ENCODE results near the gene LCN2. TPM values are rescaled to one million over a fixed set of nuclear protein-coding genes. Genes with fewer than 3 reads are reported as not detected.

Gene LCN2
- total RNA-seq, 1 experiment from 2014 or later, result 1.0 TPM

DNA sequence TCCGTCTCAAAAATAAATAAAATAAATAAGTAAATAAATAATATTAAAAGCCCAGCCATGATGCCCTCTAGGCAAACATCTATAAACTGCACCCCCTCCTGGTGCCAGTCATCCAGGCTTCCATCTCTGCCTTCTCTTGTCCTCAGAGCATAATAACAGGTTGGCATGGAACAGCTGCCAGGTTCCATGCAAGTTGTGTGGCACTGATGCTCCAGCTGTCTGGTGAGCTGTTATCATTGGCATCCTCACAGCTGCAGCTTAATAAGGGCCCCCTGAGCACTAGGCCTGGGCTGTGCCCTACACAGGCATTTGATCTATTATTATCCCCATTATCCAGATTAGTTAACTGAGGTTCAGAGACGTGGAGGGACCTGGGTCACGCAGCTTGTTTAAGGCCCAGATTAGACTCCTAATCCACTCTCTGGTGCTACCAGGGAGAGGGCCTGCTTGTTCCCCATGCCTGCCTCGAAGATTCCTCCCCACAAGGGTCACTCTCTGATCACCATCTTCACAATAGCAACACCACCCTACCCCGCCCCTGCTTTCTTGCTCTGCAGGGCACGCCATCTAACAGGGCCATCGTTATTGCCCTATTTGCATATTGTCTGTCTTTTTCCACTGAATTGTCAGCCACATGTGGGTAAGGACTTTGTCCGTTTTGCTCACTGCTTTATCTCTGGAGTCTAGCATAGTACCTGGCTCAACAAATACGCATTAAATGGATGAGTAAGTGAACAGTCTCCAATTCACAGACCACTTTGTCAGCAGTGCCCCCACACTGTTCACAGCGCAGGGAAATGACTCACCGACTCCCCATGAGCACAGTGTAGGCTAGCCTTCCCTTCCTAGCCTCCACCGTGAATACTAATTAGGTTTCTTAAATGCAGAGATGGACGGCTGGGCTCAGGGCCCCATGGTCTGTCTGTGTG is 52.5 kb downstream of the LCN2 start:
- Histone ChIP-seq H3K4me3 (ENCODE audit: low read depth in 2 of 2, low read length in 2 of 2) (no peak overlapping the region), H3K27ac (ENCODE audit: low read length) (no peak overlapping the region), H3K9me3 (ENCODE audit: control insufficient read depth, insufficient read depth, low read depth, low read length) (no peaks in the 10 kb centered on the region), H3K27me3 (ENCODE audit: control insufficient read depth, insufficient read depth, low read length) (no peaks in the 10 kb centered on the region), H3K4me1 (ENCODE audit: control insufficient read depth, insufficient read depth, low read length) (peaks cover 2% of the 10 kb centered on the region; the same call in 1 of the 2 replicates), H3K36me3 (ENCODE audit: control insufficient read depth, insufficient read depth, low read length) (no peaks in the 10 kb centered on the region)
- ATAC-seq, result no peak
- intact Hi-C loops (cut with micrococcal nuclease; ENCODE audit: unreplicated experiment) (no loop called here), in situ Hi-C loops (cut with HindIII; ENCODE audit: low pct_unique_long_range_greater_than_20kb, low sequenced_read_pairs) (no loop called here)
- no TSS peak for BruUV-seq (replicated peaks)
- TF ChIP-seq SIN3A (IDR thresholded peaks at IDR 0.05; ENCODE audit: borderline replicate concordance, insufficient read depth, low read depth, low read length) (no peak), TCF7L2 (IDR thresholded peaks at IDR 0.05; ENCODE audit: low read depth, low read length) (no peak), CTCF (IDR thresholded peaks at IDR 0.05) (no peak), POLR2AphosphoS5 (IDR thresholded peaks at IDR 0.05; ENCODE audit: low read depth, low read length) (no peak)
- TF ChIP-seq, protein P1, sequence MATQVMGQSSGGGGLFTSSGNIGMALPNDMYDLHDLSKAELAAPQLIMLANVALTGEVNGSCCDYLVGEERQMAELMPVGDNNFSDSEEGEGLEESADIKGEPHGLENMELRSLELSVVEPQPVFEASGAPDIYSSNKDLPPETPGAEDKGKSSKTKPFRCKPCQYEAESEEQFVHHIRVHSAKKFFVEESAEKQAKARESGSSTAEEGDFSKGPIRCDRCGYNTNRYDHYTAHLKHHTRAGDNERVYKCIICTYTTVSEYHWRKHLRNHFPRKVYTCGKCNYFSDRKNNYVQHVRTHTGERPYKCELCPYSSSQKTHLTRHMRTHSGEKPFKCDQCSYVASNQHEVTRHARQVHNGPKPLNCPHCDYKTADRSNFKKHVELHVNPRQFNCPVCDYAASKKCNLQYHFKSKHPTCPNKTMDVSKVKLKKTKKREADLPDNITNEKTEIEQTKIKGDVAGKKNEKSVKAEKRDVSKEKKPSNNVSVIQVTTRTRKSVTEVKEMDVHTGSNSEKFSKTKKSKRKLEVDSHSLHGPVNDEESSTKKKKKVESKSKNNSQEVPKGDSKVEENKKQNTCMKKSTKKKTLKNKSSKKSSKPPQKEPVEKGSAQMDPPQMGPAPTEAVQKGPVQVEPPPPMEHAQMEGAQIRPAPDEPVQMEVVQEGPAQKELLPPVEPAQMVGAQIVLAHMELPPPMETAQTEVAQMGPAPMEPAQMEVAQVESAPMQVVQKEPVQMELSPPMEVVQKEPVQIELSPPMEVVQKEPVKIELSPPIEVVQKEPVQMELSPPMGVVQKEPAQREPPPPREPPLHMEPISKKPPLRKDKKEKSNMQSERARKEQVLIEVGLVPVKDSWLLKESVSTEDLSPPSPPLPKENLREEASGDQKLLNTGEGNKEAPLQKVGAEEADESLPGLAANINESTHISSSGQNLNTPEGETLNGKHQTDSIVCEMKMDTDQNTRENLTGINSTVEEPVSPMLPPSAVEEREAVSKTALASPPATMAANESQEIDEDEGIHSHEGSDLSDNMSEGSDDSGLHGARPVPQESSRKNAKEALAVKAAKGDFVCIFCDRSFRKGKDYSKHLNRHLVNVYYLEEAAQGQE (IDR thresholded peaks at IDR 0.05; ENCODE audit: insufficient read depth in 1 of 2, low read depth in 2 of 2, low read length in 1 of 2), result no peak
- ChIA-PET POLR2A (no interaction called here), CTCF (no interaction called here)
- DNase-seq (ENCODE audit: low read depth, low spot score), result no peak

DNA sequence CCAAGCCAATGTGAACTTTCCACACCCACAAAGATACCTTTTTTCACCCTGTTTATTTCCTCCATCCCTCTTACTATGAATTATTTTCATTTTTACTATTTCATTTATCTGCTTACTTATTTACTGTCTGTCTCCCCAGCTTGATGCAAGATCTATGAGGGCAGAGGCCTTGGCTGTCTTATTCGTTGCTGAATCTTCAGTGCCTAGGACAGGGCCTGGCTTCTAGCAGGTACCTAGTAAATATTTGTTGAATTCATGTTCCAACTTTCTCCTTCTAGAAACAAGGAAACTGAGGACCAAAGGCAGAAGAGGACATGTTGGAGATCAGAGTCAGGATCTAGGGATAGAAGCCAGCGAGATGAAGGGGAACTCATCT is 53.4 kb downstream of the LCN2 start:
- H3K4me3 ChIP-seq (ENCODE audit: low read depth in 2 of 2, low read length in 2 of 2), result no peak overlapping the region
- ATAC-seq (no peak), DNase-seq (ENCODE audit: low read depth, low spot score) (no peak)
- in situ Hi-C loops (cut with HindIII; ENCODE audit: low pct_unique_long_range_greater_than_20kb, low sequenced_read_pairs) (no loop called here), intact Hi-C loops (cut with micrococcal nuclease; ENCODE audit: unreplicated experiment) (no loop called here)
- H3K27ac ChIP-seq (ENCODE audit: low read length), result no peak overlapping the region
- H3K9me3 ChIP-seq (ENCODE audit: control insufficient read depth, insufficient read depth, low read depth, low read length), result no peaks in the 10 kb centered on the region
- TF ChIP-seq SIN3A (IDR thresholded peaks at IDR 0.05; ENCODE audit: borderline replicate concordance, insufficient read depth, low read depth, low read length) (no peak), CTCF (IDR thresholded peaks at IDR 0.05) (no peak), TCF7L2 (IDR thresholded peaks at IDR 0.05; ENCODE audit: low read depth, low read length) (no peak)
- TF ChIP-seq, protein P1 (IDR thresholded peaks at IDR 0.05; ENCODE audit: insufficient read depth in 1 of 2, low read depth in 2 of 2, low read length in 1 of 2), result no peak
- H3K36me3 ChIP-seq (ENCODE audit: control insufficient read depth, insufficient read depth, low read length), result no peaks in the 10 kb centered on the region
- H3K27me3 ChIP-seq (ENCODE audit: control insufficient read depth, insufficient read depth, low read length), result no peaks in the 10 kb centered on the region
- no TSS peak for BruUV-seq (replicated peaks)
- CTCF ChIA-PET, result no interaction called here
- POLR2A ChIA-PET, result no interaction called here
- peaks cover 2% of the 10 kb centered on the region; the same call in 1 of the 2 replicates for H3K4me1 ChIP-seq (ENCODE audit: control insufficient read depth, insufficient read depth, low read length)

All from Panc1 (cell line).